Gastrocnemius medialis (tissue), 4 donors: ENCODE measurements around the gene NRG2. TPM values are rescaled to one million over a fixed set of nuclear protein-coding genes. Genes with fewer than 3 reads are reported as not detected.

Experiments used
- ATAC-seq, 2 donors: fragments of 150-250 bp; one replicate each; pipeline ENCODE4 v1.9.1; 2016
- DNase-seq, 2 donors: peaks; one replicate each; pipeline ENCODE4 v3.0.0-alpha.2; 2019
- H3K27ac ChIP-seq, 4 donors: fragments of 200-600 bp; sonication (generic); 1 replicate in 1 of 4; 2 replicates in 3 of 4; pipeline ENCODE4 v1.5.1; 2016 to 2018; ENCODE audit warnings: mild to moderate bottlenecking in 2 of 4, moderate library complexity in 1 of 4
- H3K27me3 ChIP-seq, 3 donors: fragments of 200-600 bp; sonication (generic) in 2 of 3; 1 replicate in 1 of 3; 2 replicates in 2 of 3; pipeline versions ENCODE4 v1.5.1 to v1.6.0; 2016 to 2019; ENCODE audit warnings: mild to moderate bottlenecking in 1 of 3, moderate library complexity in 1 of 3
- H3K36me3 ChIP-seq, 2 donors: fragments of 200-600 bp; sonication (generic) in 1 of 2; one replicate each; pipeline ENCODE4 v1.5.1; 2017 to 2018
- H3K4me1 ChIP-seq, 2 donors: fragments of 200-600 bp; sonication (generic) in 1 of 2; one replicate each; pipeline ENCODE4 v1.5.1; 2016 to 2017; ENCODE audit warnings: mild to moderate bottlenecking in 2 of 2
- H3K4me3 ChIP-seq, 4 donors: fragments of 200-600 bp; sonication (generic) in 3 of 4; 1 replicate in 1 of 4; 2 replicates in 3 of 4; pipeline ENCODE4 v1.5.1; 2016 to 2019; ENCODE audit warnings: mild to moderate bottlenecking in 2 of 4
- H3K9me3 ChIP-seq, 3 donors: fragments of 200-600 bp; sonication (generic) in 2 of 3; 1 replicate in 1 of 3; 2 replicates in 2 of 3; pipeline ENCODE4 v1.5.1; 2016 to 2019
- POLR2A ChIP-seq, 2 donors: fragments of 450-650 bp; IDR thresholded peaks; one replicate each; pipeline ENCODE4 v1.6.1; 2017; ENCODE audit warnings: antibody characterized with exemption in 2 of 2, mild to moderate bottlenecking in 2 of 2, moderate library complexity in 2 of 2
- in situ Hi-C, 4 donors: fragments of 200-750 bp; cut with MboI; loops; one replicate each; pipeline versions ENCODE4 v1.15.0 to v1.8.0; 2017; ENCODE audit warnings: low sequenced_read_pairs in 4 of 4
- intact Hi-C: fragments of 100-400 bp; cut with DNase I; formaldehyde crosslinking; loops from one replicate; pipeline ENCODE4 v1.15.1; 2023; ENCODE audit warnings: low total_unique reads
- total RNA-seq, 4 donors: library from RNA; depleted of rRNA; stranded (reverse); fragments of >200 nt; gene quantifications; one replicate each; pipeline versions ENCODE4 v1.1.0 to v1.2.3, GENCODE V29; 2016
- TF ChIP-seq, protein P1 (sequence below), 5 experiments: fragments of 450-650 bp in 3 of 5; fragments of 200-600 bp in 2 of 5; sonication (generic) in 2 of 5; IDR thresholded peaks in 4 of 5; conservative IDR thresholded peaks in 1 of 5; 1 replicate in 4 of 5; 2 replicates in 1 of 5; pipeline ENCODE4 v1.5.1; 2016 to 2019; ENCODE audit warnings: antibody characterized with exemption in 5 of 5, mild to moderate bottlenecking in 3 of 5, moderate library complexity in 3 of 5

The NRG2 gene
- total RNA-seq, 4 donors from 2014 or later, result 10.3 to 28.8 (median 20.0) TPM

DNA sequence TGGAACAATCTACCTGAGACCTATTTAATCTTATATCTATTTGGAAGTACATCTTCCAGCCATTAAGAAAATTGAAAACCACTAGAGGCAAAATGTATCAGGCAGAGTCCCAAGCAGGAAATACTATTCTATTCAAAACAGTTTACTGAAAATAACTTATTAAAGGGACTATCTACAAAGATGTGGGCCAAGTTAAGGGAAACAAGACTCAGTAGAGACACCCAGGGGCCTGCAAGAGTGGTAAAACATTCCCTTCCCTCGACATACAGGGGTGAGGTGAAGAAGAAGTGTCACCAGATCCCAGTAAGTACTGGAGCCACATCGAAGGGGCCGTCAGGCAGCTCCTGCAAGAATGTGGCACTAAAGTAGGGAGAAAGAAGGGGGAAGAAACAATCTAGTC lies 12.1 kb upstream of the NRG2 start:
- Histone ChIP-seq H3K27ac (no peak overlapping the region), H3K36me3 (no peaks in the 10 kb centered on the region), H3K4me1 (peaks cover 0 to 9% of the 10 kb centered on the region in 2 donors), H3K27me3 (no peaks in the 10 kb centered on the region), H3K9me3 (no peaks in the 10 kb centered on the region), H3K4me3 (no peak overlapping the region)
- intact Hi-C loops (no loop called here), in situ Hi-C loops (loop anchor here in 2 of 4 donors (25.0 kb wide), 1 partner anchor 268 kb away; the partner anchor contains the start of gene PSD2 (in 2 of the 2))
- no peak for DNase-seq
- TF ChIP-seq POLR2A (IDR thresholded peaks at IDR 0.05), result no peak
- TF ChIP-seq, protein P1, sequence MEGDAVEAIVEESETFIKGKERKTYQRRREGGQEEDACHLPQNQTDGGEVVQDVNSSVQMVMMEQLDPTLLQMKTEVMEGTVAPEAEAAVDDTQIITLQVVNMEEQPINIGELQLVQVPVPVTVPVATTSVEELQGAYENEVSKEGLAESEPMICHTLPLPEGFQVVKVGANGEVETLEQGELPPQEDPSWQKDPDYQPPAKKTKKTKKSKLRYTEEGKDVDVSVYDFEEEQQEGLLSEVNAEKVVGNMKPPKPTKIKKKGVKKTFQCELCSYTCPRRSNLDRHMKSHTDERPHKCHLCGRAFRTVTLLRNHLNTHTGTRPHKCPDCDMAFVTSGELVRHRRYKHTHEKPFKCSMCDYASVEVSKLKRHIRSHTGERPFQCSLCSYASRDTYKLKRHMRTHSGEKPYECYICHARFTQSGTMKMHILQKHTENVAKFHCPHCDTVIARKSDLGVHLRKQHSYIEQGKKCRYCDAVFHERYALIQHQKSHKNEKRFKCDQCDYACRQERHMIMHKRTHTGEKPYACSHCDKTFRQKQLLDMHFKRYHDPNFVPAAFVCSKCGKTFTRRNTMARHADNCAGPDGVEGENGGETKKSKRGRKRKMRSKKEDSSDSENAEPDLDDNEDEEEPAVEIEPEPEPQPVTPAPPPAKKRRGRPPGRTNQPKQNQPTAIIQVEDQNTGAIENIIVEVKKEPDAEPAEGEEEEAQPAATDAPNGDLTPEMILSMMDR (IDR thresholded peaks at IDR 0.05 in 4 of 5, conservative IDR thresholded peaks at IDR 0.05 in 1 of 5), result no peak
- no peak for ATAC-seq

DNA sequence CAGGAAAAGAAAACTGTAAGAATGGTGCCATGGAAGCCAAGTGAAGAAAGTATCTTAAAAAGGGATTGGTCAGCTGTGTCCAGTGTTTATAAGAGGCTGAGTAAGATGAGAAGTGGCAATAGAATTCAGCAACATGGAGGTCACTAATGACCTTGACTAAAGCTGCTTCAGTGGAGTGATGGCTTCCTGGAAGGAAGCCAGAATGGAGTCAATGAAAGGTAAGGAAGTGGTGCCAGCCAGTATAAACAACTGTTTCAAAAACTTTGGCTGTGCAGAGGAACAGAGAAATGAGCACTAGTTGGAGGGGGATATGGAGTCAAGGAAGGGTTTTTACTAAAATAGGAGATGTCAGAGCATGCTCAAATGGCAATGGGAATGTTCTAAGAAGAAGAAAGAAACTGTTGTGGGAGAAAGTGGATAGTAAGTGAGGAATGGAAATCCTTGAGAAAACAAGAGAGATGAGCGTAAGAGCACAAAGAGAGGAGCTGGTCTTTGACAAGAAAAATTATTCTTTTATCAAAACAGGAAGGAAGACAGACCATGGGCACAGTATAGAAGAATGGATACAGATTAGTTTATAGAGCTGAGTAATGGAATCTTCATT lies 11.1 kb upstream of the NRG2 start:
- Histone ChIP-seq H3K4me1 (peaks cover 0 to 9% of the 10 kb centered on the region in 2 donors), H3K36me3 (no peaks in the 10 kb centered on the region), H3K4me3 (no peak overlapping the region), H3K9me3 (no peaks in the 10 kb centered on the region), H3K27me3 (no peaks in the 10 kb centered on the region), H3K27ac (no peak overlapping the region)
- no peak for TF ChIP-seq POLR2A (IDR thresholded peaks at IDR 0.05)
- TF ChIP-seq, protein P1 (IDR thresholded peaks at IDR 0.05 in 4 of 5, conservative IDR thresholded peaks at IDR 0.05 in 1 of 5), result no peak
- no peak for DNase-seq
- intact Hi-C loops, result no loop called here
- in situ Hi-C loops, result loop anchor here in 2 of 4 donors (25.0 kb wide), 1 partner anchor 267 kb away; the partner anchor contains the start of gene PSD2 (in 2 of the 2)
- ATAC-seq, result no peak

DNA sequence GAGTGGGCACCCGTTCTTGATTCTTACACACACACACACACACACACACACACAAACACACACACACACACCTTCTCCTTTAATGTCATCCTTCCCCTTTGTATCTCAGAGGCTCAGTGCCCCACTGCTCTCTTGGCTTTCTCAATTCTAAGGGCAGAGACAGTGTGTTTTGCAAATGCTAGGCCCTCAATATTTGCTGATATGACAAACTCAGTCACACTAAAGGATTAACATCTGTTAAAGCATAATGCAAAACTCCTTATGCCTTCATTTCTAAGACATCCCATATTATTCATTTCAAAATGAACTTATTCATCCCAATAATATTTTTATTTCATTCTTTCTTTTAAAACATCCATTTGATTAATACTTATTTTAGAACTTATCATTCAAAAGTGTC lies 8.9 kb upstream of the NRG2 start:
- Histone ChIP-seq H3K4me3 (no peak overlapping the region), H3K27ac (no peak overlapping the region), H3K4me1 (peaks cover 0 to 6% of the 10 kb centered on the region in 2 donors), H3K9me3 (no peaks in the 10 kb centered on the region), H3K36me3 (no peaks in the 10 kb centered on the region), H3K27me3 (no peaks in the 10 kb centered on the region)
- TF ChIP-seq POLR2A (IDR thresholded peaks at IDR 0.05), result no peak
- TF ChIP-seq, protein P1 (IDR thresholded peaks at IDR 0.05 in 4 of 5, conservative IDR thresholded peaks at IDR 0.05 in 1 of 5), result no peak
- DNase-seq (no peak), ATAC-seq (no peak)
- intact Hi-C loops, result no loop called here
- in situ Hi-C loops, result loop anchor here in 2 of 4 donors (25.0 kb wide), 1 partner anchor 265 kb away; the partner anchor contains the start of gene PSD2 (in 2 of the 2)

DNA sequence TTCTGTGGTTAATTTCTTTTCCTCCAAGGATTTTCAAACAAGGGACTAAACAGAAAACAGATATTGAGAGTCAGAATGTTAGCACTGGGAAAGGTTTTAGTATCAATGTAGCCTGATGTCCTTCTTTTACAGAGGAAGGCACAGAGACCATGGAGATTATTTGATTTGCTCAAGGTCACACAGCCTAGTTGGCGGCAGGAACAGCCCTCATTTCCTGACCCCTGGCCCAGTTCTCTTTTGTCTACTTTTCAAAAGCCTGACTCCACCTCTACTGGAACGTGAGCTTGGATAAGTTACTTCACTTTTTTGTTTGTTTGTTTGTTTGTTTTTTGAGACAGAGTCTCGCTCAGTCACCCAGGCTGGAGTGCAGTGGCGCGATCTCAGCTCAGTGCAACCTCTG lies 6.6 kb upstream of the NRG2 start:
- DNase-seq (no peak), ATAC-seq (no peak)
- Histone ChIP-seq H3K27me3 (no peaks in the 10 kb centered on the region), H3K9me3 (no peaks in the 10 kb centered on the region), H3K4me3 (no peak overlapping the region), H3K4me1 (peaks cover 0 to 5% of the 10 kb centered on the region in 2 donors), H3K36me3 (no peaks in the 10 kb centered on the region), H3K27ac (peak overlapping the region; percentile 11 to 40 (median 32))
- no peak for TF ChIP-seq POLR2A (IDR thresholded peaks at IDR 0.05)
- TF ChIP-seq, protein P1 (IDR thresholded peaks at IDR 0.05 in 4 of 5, conservative IDR thresholded peaks at IDR 0.05 in 1 of 5), result no peak
- intact Hi-C loops (loop anchor here (10.0 kb wide), 1 partner anchor 165 kb away; no protein-coding TSS in a partner anchor), in situ Hi-C loops (loop anchor here in 2 of 4 donors (25.0 kb wide), 1 partner anchor 262 kb away; the partner anchor contains the start of gene PSD2 (in 2 of the 2))
